Fibroblast of peridontal ligament (primary cell): ENCODE data around the gene ETS1.
"Not testable (repeated sequence)": the region's sequence is repeated elsewhere in the genome, so short reads cannot be mapped to it uniquely, and the experiment has no call there.

ENCODE experiments used
- DNase-seq: peaks from one replicate; pipeline ENCODE4 v3.0.0-alpha.2; 2010; ENCODE audit errors: extremely low read depth

Gene ETS1

DNA sequence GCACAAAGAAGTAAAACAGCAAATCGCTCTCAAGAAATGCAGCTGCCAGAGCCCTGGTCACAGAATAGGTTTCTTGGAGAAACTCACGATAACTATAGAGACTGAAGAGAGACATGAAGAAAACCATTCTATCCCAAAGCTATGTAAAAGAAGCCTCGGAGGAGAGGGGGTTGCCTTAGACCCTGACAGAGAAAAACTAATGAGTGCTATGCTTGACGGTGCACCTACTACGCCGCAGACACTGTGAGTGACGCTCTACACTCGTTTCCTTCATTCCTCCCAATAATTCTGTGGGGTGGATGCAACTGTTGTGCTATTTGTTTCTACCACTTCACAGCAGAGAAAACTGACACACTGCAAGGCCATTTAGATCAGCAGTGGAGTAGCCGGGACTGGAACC lies 121.8 kb downstream of the ETS1 start:
- DNase-seq: no peak

DNA sequence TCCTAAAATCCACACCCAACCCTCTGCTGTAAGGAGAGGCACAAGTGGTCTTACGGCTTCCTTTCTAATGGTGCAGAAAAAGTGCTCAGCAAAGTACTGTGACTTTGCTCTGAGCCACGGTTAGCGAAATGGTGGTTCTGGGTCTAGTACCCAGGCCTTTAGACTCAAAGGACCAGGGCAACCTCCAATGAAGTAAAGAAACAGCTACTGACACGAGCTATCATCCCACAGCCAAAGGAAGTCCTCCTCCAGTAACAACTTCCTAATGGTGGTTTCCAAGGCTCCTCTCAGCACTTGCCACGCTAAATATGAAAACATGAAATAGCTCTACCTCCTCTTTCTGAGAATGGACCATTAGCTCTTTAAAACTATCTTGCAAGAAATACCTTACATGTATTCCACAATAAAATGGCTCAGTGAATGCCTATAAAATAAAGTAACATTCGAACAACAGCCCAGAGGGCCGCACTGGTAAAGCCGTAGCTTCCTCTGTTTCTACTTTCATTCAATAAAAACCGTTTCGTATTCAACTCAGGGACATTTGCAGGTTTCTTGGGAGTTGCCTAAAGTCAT lies 122.4 kb downstream of the ETS1 start:
- DNase-seq: no peak

GRCh38 chr11:128463979-128464378 lies 123.4 kb downstream of the ETS1 start:
- no peak for DNase-seq

DNA sequence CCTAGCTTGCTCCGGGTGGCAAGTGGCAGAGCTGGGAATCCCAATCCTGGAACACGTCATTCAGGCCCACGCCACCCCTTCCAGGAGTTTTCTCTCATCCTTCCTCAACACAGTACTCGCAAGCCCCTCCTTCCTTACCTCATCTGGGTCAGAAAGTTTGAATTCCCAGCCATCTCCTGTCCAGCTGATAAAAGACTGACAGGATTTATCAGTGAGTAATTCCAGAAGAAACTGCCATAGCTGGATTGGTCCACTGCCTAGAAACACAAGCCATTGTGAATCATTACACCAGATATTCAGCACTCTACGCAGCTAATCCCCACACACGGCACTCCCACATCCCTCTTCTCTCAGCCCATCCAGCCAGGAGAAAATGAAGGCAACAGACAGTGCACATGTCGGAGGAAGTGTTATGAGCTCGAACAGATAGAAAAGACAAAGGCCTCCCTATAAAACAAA lies 124.0 kb downstream of the ETS1 start:
- peak; percentile 76 for DNase-seq

GRCh38 chr11:128462922-128463321 lies 124.4 kb downstream of the ETS1 start:
- DNase-seq: no peak

DNA sequence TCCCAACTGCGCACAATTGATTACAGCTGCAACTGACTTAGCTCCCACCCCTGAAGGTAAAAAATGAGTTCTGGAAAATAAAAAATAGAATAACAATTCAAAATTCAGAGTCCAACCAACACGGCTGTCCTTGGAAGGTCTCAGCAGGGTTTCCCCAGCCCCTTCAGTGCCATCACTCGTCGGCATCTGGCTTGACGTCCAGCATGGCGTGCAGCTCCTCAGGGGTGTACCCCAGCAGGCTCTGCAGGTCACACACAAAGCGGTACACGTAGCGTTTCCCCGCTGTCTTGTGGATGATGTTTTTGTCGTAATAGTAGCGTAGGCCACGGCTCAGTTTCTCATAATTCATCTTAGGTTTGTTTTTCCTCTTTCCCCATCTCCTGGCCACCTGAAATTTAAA lies 125.2 kb downstream of the ETS1 start:
- DNase-seq: no peak

- DNase-seq: peak; percentile 69
Measured at GRCh38 chr11:128458321-128458720, 129.0 kb downstream of the ETS1 start.

DNA sequence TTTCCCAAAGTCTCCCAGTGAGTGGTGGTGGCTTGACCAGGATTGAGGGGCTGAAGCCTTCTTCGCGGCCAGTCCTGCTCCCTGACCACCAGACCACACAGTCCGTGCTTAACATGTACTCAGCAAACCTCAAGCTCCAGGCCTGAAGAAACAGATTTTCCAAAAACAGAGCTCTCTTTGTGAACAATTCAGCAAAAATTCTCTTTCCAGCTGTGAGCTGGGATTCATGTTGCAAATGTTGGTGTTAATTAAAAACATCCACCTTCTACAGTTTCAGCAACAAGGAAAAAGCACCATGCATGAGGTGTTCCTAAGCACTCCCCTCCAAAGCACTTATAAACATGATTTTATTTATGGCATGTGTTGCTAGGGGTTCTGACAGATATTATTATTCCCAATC lies 129.5 kb downstream of the ETS1 start:
- DNase-seq: peak; percentile 67

- no peak for DNase-seq
Measured at GRCh38 chr11:128456566-128457268, 130.6 kb downstream of the ETS1 start.

GRCh38 chr11:128455766-128456165 lies 131.6 kb downstream of the ETS1 start:
- no peak for DNase-seq

GRCh38 chr11:128453444-128454336 lies 133.7 kb downstream of the ETS1 start:
- peak; percentile 95 for DNase-seq

DNA sequence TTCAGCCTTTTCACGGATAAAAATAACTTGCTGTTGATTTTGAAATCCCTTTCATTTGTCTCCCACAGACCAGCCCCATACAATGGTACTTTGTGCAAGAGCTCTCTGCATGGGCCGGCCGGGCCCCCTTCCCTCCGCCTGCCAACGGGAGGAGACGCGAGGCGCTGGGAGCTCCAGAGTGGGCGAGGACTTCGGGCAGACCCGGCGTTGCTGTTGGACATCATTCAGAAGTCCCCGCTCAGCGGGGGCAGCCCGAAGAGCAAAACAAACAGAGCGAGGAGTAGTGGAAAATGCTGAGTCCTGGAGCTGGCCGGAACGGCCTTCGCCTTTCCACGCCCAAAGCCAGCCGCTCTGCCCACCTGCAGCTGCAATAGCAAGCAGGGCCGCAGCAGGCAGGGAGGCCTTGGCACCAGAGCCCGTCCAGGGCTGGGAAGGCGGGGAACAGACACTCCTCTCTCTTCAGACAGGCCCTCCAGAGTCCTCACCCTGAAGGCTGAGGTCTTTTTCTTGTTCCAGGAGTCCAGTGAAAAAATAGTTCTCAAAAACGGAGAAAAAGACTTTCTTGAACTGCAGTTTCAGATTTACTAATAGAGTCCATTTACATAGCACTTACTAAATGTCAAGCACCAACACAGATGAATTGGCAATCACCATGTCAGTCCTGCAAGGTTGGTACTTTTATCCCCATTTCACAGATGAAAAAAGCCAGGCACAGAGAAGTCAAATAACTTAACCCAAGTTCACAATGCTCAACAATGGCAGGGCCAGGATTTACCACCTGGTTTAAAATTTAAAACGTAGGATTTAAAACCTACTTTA lies 135.5 kb downstream of the ETS1 start:
- peak; percentile 66 for DNase-seq

DNA sequence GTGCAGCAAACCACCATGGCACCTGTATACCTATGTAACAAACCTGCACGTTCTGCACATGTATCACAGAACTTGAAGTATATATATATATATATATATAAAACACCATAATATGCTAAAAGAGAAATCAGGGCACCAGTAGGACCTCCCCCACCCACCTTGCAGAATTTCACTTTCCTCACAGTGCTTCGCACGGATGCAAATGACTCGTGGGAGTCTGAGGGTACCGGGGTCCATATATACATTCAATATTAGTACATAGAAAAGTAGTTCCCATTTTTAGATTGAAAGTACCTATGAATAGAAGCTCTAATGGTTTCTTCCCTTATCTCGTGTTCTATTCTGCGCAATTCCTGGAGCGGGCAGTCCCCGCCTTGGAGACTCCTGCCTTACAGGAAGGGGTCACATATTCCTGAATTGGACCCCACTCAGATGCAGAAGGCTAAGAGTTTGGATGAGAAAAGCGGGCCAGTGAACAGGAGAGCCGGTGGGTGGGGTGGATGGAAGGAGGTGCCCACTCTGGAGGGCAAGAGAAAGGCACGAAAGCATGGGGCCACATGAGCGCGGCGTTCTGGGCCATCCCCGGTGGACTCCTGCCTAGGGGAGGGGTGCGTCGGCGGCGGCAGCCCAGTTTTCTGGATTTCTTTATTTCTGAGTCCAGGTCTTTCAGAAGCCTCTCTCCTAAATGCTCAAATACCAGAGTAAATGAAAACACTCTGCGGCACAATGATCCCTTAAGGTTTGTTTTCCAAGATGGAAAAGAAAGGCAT lies 136.3 kb downstream of the ETS1 start:
- no peak for DNase-seq

DNA sequence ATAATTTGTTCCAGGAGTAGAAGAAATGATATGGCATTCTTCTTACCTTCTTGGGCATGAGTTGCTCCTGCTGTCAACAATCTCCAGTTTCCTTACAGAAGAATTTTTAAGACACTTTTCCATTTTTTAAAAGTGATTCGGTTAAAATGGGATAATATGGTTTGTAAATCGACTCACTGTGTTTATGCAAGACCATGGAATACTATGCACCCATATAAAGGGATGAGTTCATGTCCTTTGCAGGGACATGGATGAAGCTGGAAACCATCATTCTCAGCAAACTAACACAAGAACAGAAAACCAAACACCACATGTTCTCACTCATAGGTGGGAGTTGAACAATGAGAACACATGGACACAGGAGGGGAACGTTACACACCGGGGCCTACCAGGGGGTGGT lies 136.9 kb downstream of the ETS1 start:
- DNase-seq: not testable (repeated sequence)

GRCh38 chr11:128448981-128449713 lies 138.2 kb downstream of the ETS1 start:
- DNase-seq: no peak

- DNase-seq: no peak
Measured at GRCh38 chr11:128448200-128448886, 139.0 kb downstream of the ETS1 start.

- no peak for DNase-seq
Measured at GRCh38 chr11:128447233-128447632, 140.1 kb downstream of the ETS1 start.

- DNase-seq: not testable (repeated sequence)
Measured at GRCh38 chr11:128445921-128446320, 141.4 kb downstream of the ETS1 start.

GRCh38 chr11:128437136-128437535 lies 150.2 kb downstream of the ETS1 start:
- DNase-seq: peak; percentile 92

DNA sequence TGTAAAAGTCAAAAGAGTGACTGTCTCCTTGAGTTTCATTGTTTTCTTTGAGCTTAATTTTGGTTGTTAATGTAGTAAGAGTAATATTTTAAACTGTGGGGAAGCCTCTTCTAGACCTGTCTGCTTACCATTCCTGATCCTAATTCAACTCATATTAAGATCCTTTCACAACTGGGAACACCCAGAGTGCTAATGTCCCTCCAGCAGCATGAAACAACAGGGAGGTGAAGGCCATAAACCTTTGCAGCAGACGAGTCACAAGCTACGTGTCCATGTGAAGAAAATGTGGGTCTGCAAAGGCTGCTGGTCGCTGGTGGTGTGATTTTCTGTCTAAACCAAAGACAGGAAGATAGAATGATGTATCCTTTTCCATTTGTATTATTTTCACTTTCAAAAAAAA lies 152.5 kb downstream of the ETS1 start:
- no peak for DNase-seq
